CD4-positive, alpha-beta T cell (primary cell): ENCODE data around the gene SFTA2. TPM values are rescaled to one million over a fixed set of nuclear protein-coding genes. Genes with fewer than 3 reads are reported as not detected.

Source experiments
- ATAC-seq: fragments of 200-7000 bp; cut with Tn5 transposase; one replicate; pipeline ENCODE4 v1.10.0; 2022; ENCODE audit warnings: mild to moderate bottlenecking; ENCODE audit not compliant: poor library complexity
- CTCF ChIA-PET: fragments of 350-600 bp; sonication (Branson Sonifier 250); formaldehyde crosslinking; loops from one replicate; lab custom pipeline; 2021; ENCODE audit warnings: antibody characterized with exemption, inconsistent platforms; lab: Charles Lee
- POLR2A ChIA-PET: fragments of 350-600 bp; sonication (Branson Sonifier 250); formaldehyde crosslinking; loops from one replicate; lab custom pipeline; 2021; ENCODE audit warnings: antibody characterized with exemption, inconsistent platforms; lab: Charles Lee
- DNase-seq, 14 experiments: peaks; one replicate each; pipeline ENCODE4 v3.0.0-alpha.2; 2013 to 2020; ENCODE audit warnings: mixed read lengths in 2 of 14
- H3K27ac ChIP-seq, 2 donors: one replicate each; pipeline versions ENCODE4 v1.5.1 to v1.7.0; 2013; ENCODE audit warnings: low read length in 2 of 2, low read depth in 1 of 2, mild to moderate bottlenecking in 1 of 2
- H3K27me3 ChIP-seq, 2 experiments: 1 replicate in 1 of 2; 2 replicates in 1 of 2; pipeline versions ENCODE4 v1.6.1 to v1.7.0; 2013; ENCODE audit warnings: low read length in 2 of 2, control low read depth in 1 of 2, mild to moderate bottlenecking in 1 of 2, moderate library complexity in 1 of 2; ENCODE audit not compliant: insufficient read depth in 2 of 2, control insufficient read depth in 1 of 2
- H3K36me3 ChIP-seq: one replicate; pipeline ENCODE4 v1.6.1; 2013; ENCODE audit warnings: low read length, control low read depth; ENCODE audit not compliant: insufficient read depth
- H3K4me1 ChIP-seq: one replicate; pipeline ENCODE4 v1.6.1; 2013; ENCODE audit warnings: low read length, control low read depth; ENCODE audit not compliant: insufficient read depth
- H3K4me3 ChIP-seq: one replicate; pipeline ENCODE4 v1.5.1; 2013; ENCODE audit warnings: mild to moderate bottlenecking, low read length, moderate library complexity
- H3K9me3 ChIP-seq, 2 experiments: 1 replicate in 1 of 2; 2 replicates in 1 of 2; pipeline versions ENCODE4 v1.6.1 to v1.7.0; 2013; ENCODE audit warnings: low read length in 2 of 2, mild to moderate bottlenecking in 2 of 2, control low read depth in 1 of 2, moderate library complexity in 1 of 2; ENCODE audit not compliant: control insufficient read depth in 1 of 2, insufficient read depth in 1 of 2
- H3K27ac Mint-ChIP-seq: one replicate; pipeline ENCODE4 v1.8.0; 2020; ENCODE audit warnings: mixed read lengths
- H3K27me3 Mint-ChIP-seq: one replicate; pipeline ENCODE4 v1.8.0; 2021; ENCODE audit warnings: mixed read lengths
- H3K36me3 Mint-ChIP-seq: one replicate; pipeline ENCODE4 v1.8.0; 2021; ENCODE audit warnings: low read depth, mixed read lengths
- H3K4me1 Mint-ChIP-seq: one replicate; pipeline ENCODE4 v1.8.0; 2021; ENCODE audit warnings: low read depth, mixed read lengths
- H3K4me3 Mint-ChIP-seq: one replicate; pipeline ENCODE4 v1.8.0; 2020; ENCODE audit warnings: mild to moderate bottlenecking, mixed read lengths
- H3K9me3 Mint-ChIP-seq: one replicate; pipeline ENCODE4 v1.8.0; 2020; ENCODE audit warnings: mixed read lengths
- intact Hi-C, 2 experiments: fragments of 100-400 bp; cut with DNase I in 1 of 2; cut with micrococcal nuclease in 1 of 2; formaldehyde crosslinking; loops; one replicate each; pipeline versions ENCODE4 v1.15.1 to v1.9.0; 2023 to 2025; cut with DNase I, micrococcal nuclease
- total RNA-seq, 174 experiments: library from RNA in 2 of 174; stranded (reverse) in 2 of 174; gene quantifications; one replicate each; pipeline ENCODE4 v1.2.3 and lab custom pipeline; 2021 to 2026
- TF ChIP-seq, protein P1 (sequence below): fragments of 200-600 bp; IDR thresholded peaks from one replicate; pipeline ENCODE4 v1.8.0; 2022; ENCODE audit warnings: antibody characterized with exemption, mild to moderate bottlenecking

Gene SFTA2
- total RNA-seq, 2 experiments from 2014 or later: not detected

DNA sequence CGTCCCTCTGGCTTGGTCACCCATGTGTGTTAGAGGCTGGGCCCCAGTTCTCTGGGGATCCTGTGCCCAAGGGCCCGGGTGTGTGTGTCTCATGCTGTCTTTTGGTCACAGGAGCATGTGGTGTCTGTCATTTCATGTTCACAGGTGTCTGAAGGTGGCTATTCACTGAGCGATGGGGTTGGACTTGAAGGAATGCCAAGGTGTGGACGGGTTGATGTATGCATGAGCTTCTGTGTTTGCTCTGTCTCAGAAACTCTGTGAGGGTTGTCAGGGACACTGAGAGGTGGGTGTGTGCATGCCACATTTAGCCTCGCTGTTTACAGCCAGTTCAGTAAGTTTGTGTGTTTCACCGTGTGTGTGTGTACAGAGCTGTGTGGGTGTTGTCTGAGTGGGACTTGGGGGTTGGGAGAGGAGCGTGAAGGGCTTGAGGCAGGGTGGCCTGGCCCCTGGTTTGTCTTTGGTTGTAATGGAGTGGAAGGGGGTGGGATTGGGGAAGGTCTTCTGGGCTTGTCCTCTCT is 46.4 kb downstream of the SFTA2 start:
- H3K27ac Mint-ChIP-seq: peak overlapping the region; percentile 54
- ATAC-seq: peak; percentile 18

GRCh38 chr6:30884521-30885480 is 47.2 kb downstream of the SFTA2 start:
- ATAC-seq (peak; percentile 18), DNase-seq (peak in 9 of 14 experiments; percentile 20 to 61 (median 32))
- TF ChIP-seq, protein P1, sequence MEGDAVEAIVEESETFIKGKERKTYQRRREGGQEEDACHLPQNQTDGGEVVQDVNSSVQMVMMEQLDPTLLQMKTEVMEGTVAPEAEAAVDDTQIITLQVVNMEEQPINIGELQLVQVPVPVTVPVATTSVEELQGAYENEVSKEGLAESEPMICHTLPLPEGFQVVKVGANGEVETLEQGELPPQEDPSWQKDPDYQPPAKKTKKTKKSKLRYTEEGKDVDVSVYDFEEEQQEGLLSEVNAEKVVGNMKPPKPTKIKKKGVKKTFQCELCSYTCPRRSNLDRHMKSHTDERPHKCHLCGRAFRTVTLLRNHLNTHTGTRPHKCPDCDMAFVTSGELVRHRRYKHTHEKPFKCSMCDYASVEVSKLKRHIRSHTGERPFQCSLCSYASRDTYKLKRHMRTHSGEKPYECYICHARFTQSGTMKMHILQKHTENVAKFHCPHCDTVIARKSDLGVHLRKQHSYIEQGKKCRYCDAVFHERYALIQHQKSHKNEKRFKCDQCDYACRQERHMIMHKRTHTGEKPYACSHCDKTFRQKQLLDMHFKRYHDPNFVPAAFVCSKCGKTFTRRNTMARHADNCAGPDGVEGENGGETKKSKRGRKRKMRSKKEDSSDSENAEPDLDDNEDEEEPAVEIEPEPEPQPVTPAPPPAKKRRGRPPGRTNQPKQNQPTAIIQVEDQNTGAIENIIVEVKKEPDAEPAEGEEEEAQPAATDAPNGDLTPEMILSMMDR: no peak
- Mint-ChIP-seq H3K9me3 (no peaks in the 10 kb centered on the region), H3K36me3 (peaks cover 3% of the 10 kb centered on the region), H3K27ac (peak overlapping the region; percentile 54), H3K4me1 (peaks cover 33% of the 10 kb centered on the region), H3K27me3 (no peaks in the 10 kb centered on the region), H3K4me3 (peak overlapping the region; percentile 86)
- H3K4me1 ChIP-seq: peaks cover 35% of the 10 kb centered on the region
- peaks cover 5% of the 10 kb centered on the region for H3K36me3 ChIP-seq
- POLR2A ChIA-PET: interaction anchor here (0.8 to 2.3 kb wide), 9 partner anchors 23 to 271 kb away, joined by 3 to 9 read pairs (median 4); partner anchors contain the start of genes GTF2H4 and VARS2
- intact Hi-C loops: loop anchor here in 1 of 2 experiments (10.0 kb wide), 1 partner anchor 430 kb away; no protein-coding TSS in a partner anchor
- no peaks in the 10 kb centered on the region for H3K27me3 ChIP-seq
- H3K27ac ChIP-seq: no peak overlapping the region
- no peaks in the 10 kb centered on the region for H3K9me3 ChIP-seq
- CTCF ChIA-PET: interaction anchor here (0.6 to 0.9 kb wide), 2 partner anchors 140 to 203 kb away, joined by 3 read pairs; no protein-coding TSS in a partner anchor
- peak overlapping the region; percentile 62 for H3K4me3 ChIP-seq

More for the DNA sequence above, 46.4 kb downstream of the SFTA2 start:
- Histone ChIP-seq H3K27me3 (no peaks in the 10 kb centered on the region), H3K4me1 (peaks cover 35% of the 10 kb centered on the region), H3K4me3 (peak overlapping the region; percentile 62), H3K9me3 (no peaks in the 10 kb centered on the region), H3K36me3 (peaks cover 7% of the 10 kb centered on the region), H3K27ac (no peak overlapping the region)
- Mint-ChIP-seq H3K4me3 (peak overlapping the region; percentile 86), H3K27me3 (no peaks in the 10 kb centered on the region), H3K36me3 (peaks cover 10% of the 10 kb centered on the region), H3K4me1 (peaks cover 33% of the 10 kb centered on the region), H3K9me3 (no peaks in the 10 kb centered on the region)
- POLR2A ChIA-PET: interaction anchor here (1.1 to 1.4 kb wide), 2 partner anchors 22 to 94 kb away, joined by 4 read pairs; partner anchors contain the start of gene GTF2H4
- intact Hi-C loops: loop anchor here in 1 of 2 experiments (10.0 kb wide), 1 partner anchor 431 kb away; no protein-coding TSS in a partner anchor
- peak in 3 of 14 experiments; percentile 17 to 30 (median 30) for DNase-seq
- CTCF ChIA-PET: no interaction called here
- TF ChIP-seq, protein P1: no peak
